Gastrocnemius medialis (tissue), 4 donors: ENCODE data around the gene NETO2. TPM values are rescaled to one million over a fixed set of nuclear protein-coding genes. Genes with fewer than 3 reads are reported as not detected.

Source experiments
- ATAC-seq, 2 donors: fragments of 150-250 bp; one replicate each; pipeline ENCODE4 v1.9.1; 2016
- DNase-seq, 2 donors: peaks; one replicate each; pipeline ENCODE4 v3.0.0-alpha.2; 2019
- H3K27ac ChIP-seq, 4 donors: fragments of 200-600 bp; sonication (generic); 1 replicate in 1 of 4; 2 replicates in 3 of 4; pipeline ENCODE4 v1.5.1; 2016 to 2018; ENCODE audit warnings: mild to moderate bottlenecking in 2 of 4, moderate library complexity in 1 of 4
- H3K27me3 ChIP-seq, 3 donors: fragments of 200-600 bp; sonication (generic) in 2 of 3; 1 replicate in 1 of 3; 2 replicates in 2 of 3; pipeline versions ENCODE4 v1.5.1 to v1.6.0; 2016 to 2019; ENCODE audit warnings: mild to moderate bottlenecking in 1 of 3, moderate library complexity in 1 of 3
- H3K36me3 ChIP-seq, 2 donors: fragments of 200-600 bp; sonication (generic) in 1 of 2; one replicate each; pipeline ENCODE4 v1.5.1; 2017 to 2018
- H3K4me1 ChIP-seq, 2 donors: fragments of 200-600 bp; sonication (generic) in 1 of 2; one replicate each; pipeline ENCODE4 v1.5.1; 2016 to 2017; ENCODE audit warnings: mild to moderate bottlenecking in 2 of 2
- H3K4me3 ChIP-seq, 4 donors: fragments of 200-600 bp; sonication (generic) in 3 of 4; 1 replicate in 1 of 4; 2 replicates in 3 of 4; pipeline ENCODE4 v1.5.1; 2016 to 2019; ENCODE audit warnings: mild to moderate bottlenecking in 2 of 4
- H3K9me3 ChIP-seq, 3 donors: fragments of 200-600 bp; sonication (generic) in 2 of 3; 1 replicate in 1 of 3; 2 replicates in 2 of 3; pipeline ENCODE4 v1.5.1; 2016 to 2019
- POLR2A ChIP-seq, 2 donors: fragments of 450-650 bp; IDR thresholded peaks; one replicate each; pipeline ENCODE4 v1.6.1; 2017; ENCODE audit warnings: antibody characterized with exemption in 2 of 2, mild to moderate bottlenecking in 2 of 2, moderate library complexity in 2 of 2
- in situ Hi-C, 4 donors: fragments of 200-750 bp; cut with MboI; loops; one replicate each; pipeline versions ENCODE4 v1.15.0 to v1.8.0; 2017; ENCODE audit warnings: low sequenced_read_pairs in 4 of 4
- intact Hi-C: fragments of 100-400 bp; cut with DNase I; formaldehyde crosslinking; loops from one replicate; pipeline ENCODE4 v1.15.1; 2023; ENCODE audit warnings: low total_unique reads
- total RNA-seq, 4 donors: library from RNA; depleted of rRNA; stranded (reverse); fragments of >200 nt; gene quantifications; one replicate each; pipeline versions ENCODE4 v1.1.0 to v1.2.3, GENCODE V29; 2016
- TF ChIP-seq, protein P1 (sequence below), 5 experiments: fragments of 450-650 bp in 3 of 5; fragments of 200-600 bp in 2 of 5; sonication (generic) in 2 of 5; IDR thresholded peaks in 4 of 5; conservative IDR thresholded peaks in 1 of 5; 1 replicate in 4 of 5; 2 replicates in 1 of 5; pipeline ENCODE4 v1.5.1; 2016 to 2019; ENCODE audit warnings: antibody characterized with exemption in 5 of 5, mild to moderate bottlenecking in 3 of 5, moderate library complexity in 3 of 5

The NETO2 gene
- total RNA-seq, 4 donors from 2014 or later: 0.31 to 5.9 (median 2.6) TPM

DNA sequence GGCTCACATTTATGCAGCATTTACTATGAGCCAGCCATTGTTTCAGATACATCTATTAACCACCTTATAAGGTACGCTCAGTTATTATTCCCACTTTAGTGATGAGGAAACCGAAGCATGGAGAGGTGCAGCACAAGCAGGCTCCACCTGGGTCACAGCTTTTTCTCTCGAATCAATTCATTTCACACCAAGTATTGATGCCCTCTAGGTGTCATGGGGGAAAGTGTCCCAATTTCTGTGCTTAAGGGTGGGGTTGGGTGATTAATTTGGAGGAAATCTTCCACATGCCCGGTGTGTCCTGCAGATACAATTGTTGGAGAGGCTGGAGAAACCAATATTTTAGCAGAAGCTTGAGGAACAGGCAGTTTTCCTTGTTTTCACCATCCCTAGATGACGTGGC, 107.5 kb downstream of the NETO2 start:
- no peaks in the 10 kb centered on the region for H3K36me3 ChIP-seq
- H3K27me3 ChIP-seq: no peaks in the 10 kb centered on the region
- DNase-seq (no peak), ATAC-seq (no peak)
- intact Hi-C loops: loop anchor here (5.0 to 10.0 kb wide), 2 partner anchors 106 to 1019 kb away; partner anchors contain the start of gene NETO2
- no peaks in the 10 kb centered on the region for H3K4me1 ChIP-seq
- in situ Hi-C loops: loop anchor here in 1 of 4 donors (10.0 kb wide), 1 partner anchor 1129 kb away; no protein-coding TSS in a partner anchor
- no peak overlapping the region for H3K4me3 ChIP-seq
- H3K27ac ChIP-seq: no peak overlapping the region
- H3K9me3 ChIP-seq: no peaks in the 10 kb centered on the region
- TF ChIP-seq, protein P1, sequence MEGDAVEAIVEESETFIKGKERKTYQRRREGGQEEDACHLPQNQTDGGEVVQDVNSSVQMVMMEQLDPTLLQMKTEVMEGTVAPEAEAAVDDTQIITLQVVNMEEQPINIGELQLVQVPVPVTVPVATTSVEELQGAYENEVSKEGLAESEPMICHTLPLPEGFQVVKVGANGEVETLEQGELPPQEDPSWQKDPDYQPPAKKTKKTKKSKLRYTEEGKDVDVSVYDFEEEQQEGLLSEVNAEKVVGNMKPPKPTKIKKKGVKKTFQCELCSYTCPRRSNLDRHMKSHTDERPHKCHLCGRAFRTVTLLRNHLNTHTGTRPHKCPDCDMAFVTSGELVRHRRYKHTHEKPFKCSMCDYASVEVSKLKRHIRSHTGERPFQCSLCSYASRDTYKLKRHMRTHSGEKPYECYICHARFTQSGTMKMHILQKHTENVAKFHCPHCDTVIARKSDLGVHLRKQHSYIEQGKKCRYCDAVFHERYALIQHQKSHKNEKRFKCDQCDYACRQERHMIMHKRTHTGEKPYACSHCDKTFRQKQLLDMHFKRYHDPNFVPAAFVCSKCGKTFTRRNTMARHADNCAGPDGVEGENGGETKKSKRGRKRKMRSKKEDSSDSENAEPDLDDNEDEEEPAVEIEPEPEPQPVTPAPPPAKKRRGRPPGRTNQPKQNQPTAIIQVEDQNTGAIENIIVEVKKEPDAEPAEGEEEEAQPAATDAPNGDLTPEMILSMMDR (IDR thresholded peaks at IDR 0.05 in 4 of 5, conservative IDR thresholded peaks at IDR 0.05 in 1 of 5): no peak
- no peak for TF ChIP-seq POLR2A (IDR thresholded peaks at IDR 0.05)

DNA sequence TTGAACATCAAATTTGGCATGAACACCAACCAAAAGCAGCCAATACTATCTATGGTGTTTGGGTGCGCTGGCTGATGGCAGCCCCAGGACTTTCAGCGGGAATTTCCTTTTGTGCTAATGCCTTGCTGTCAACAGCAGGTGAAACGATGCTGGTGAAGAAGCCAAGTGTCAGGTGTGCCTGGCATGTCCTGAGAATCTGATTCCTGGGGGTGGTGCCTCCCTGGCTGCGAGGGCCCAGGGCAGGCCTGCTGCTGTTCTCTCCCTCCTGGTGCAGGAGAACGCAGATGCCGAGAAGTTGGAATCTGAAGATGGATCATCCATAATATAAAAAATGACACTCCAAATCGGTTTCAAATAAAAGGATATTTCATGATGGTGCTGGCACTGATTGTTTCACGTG, 108.3 kb downstream of the NETO2 start:
- Histone ChIP-seq H3K27me3 (no peaks in the 10 kb centered on the region), H3K9me3 (no peaks in the 10 kb centered on the region), H3K36me3 (no peaks in the 10 kb centered on the region), H3K4me3 (no peak overlapping the region), H3K4me1 (no peaks in the 10 kb centered on the region), H3K27ac (no peak overlapping the region)
- intact Hi-C loops (loop anchor here (5.0 to 10.0 kb wide), 2 partner anchors 107 to 1019 kb away; partner anchors contain the start of gene NETO2), in situ Hi-C loops (loop anchor here in 1 of 4 donors (10.0 kb wide), 1 partner anchor 1129 kb away; no protein-coding TSS in a partner anchor)
- ATAC-seq (no peak), DNase-seq (no peak)
- TF ChIP-seq, protein P1 (IDR thresholded peaks at IDR 0.05 in 4 of 5, conservative IDR thresholded peaks at IDR 0.05 in 1 of 5): no peak
- no peak for TF ChIP-seq POLR2A (IDR thresholded peaks at IDR 0.05)

GRCh38 chr16:47034455-47034854, 109.3 kb downstream of the NETO2 start:
- TF ChIP-seq, protein P1 (IDR thresholded peaks at IDR 0.05 in 4 of 5, conservative IDR thresholded peaks at IDR 0.05 in 1 of 5): no peak
- TF ChIP-seq POLR2A (IDR thresholded peaks at IDR 0.05): no peak
- intact Hi-C loops: loop anchor here (10.0 kb wide), 1 partner anchor 1020 kb away; no protein-coding TSS in a partner anchor
- Histone ChIP-seq H3K4me3 (no peak overlapping the region), H3K27ac (no peak overlapping the region), H3K9me3 (no peaks in the 10 kb centered on the region), H3K36me3 (no peaks in the 10 kb centered on the region), H3K4me1 (no peaks in the 10 kb centered on the region), H3K27me3 (no peaks in the 10 kb centered on the region)
- no peak for ATAC-seq
- no peak for DNase-seq
- in situ Hi-C loops: loop anchor here in 2 of 4 donors (5.0 to 10.0 kb wide), 2 partner anchors 1128 to 1130 kb away; no protein-coding TSS in a partner anchor

DNA sequence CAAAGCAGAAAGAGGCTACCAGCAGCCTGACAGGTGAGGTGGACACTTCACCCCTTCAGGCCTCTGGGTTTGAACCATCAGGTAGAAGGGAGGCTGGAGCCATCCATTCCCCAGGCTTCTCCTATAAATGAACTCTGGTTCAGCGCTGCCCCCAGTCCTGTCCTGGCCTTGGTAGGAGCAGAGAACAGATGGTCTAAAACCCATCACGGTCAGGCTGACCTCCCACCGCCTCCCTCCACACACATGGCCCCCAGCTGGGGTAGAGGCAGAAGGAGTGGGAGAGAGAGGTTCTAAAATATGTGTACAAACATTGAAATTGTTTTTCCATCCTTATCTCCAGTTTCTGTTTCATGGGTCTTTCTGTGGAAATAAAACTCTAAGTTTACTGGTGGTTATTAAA, 110.6 kb downstream of the NETO2 start:
- H3K4me1 ChIP-seq: no peaks in the 10 kb centered on the region
- no peaks in the 10 kb centered on the region for H3K27me3 ChIP-seq
- DNase-seq (no peak), ATAC-seq (no peak)
- intact Hi-C loops: loop anchor here (10.0 kb wide), 1 partner anchor 1022 kb away; no protein-coding TSS in a partner anchor
- H3K36me3 ChIP-seq: no peaks in the 10 kb centered on the region
- no peak overlapping the region for H3K4me3 ChIP-seq
- TF ChIP-seq, protein P1 (IDR thresholded peaks at IDR 0.05 in 4 of 5, conservative IDR thresholded peaks at IDR 0.05 in 1 of 5): no peak
- in situ Hi-C loops: loop anchor here in 2 of 4 donors (5.0 to 10.0 kb wide), 2 partner anchors 1129 to 1132 kb away; no protein-coding TSS in a partner anchor
- no peak overlapping the region for H3K27ac ChIP-seq
- H3K9me3 ChIP-seq: no peaks in the 10 kb centered on the region
